Esophagus (tissue), 2 donors: ENCODE data around the gene SON. TPM values are rescaled to one million over a fixed set of nuclear protein-coding genes. Genes with fewer than 3 reads are reported as not detected.

ENCODE experiments used
- H3K27ac ChIP-seq, 2 donors: one replicate each; pipeline ENCODE4 v1.5.1; 2013; ENCODE audit warnings: low read depth in 2 of 2, mild to moderate bottlenecking in 2 of 2, inconsistent platforms in 1 of 2, low read length in 1 of 2, moderate library complexity in 1 of 2
- H3K27me3 ChIP-seq, 2 donors: one replicate each; pipeline ENCODE4 v1.6.1; 2013; ENCODE audit warnings: low read length in 2 of 2, control low read depth in 1 of 2, mild to moderate bottlenecking in 1 of 2; ENCODE audit not compliant: insufficient read depth in 2 of 2, control insufficient read depth in 1 of 2
- H3K36me3 ChIP-seq, 2 donors: one replicate each; pipeline ENCODE4 v1.6.1; 2013; ENCODE audit warnings: low read length in 1 of 2; ENCODE audit not compliant: control insufficient read depth in 2 of 2, insufficient read depth in 2 of 2
- H3K4me1 ChIP-seq, 2 donors: one replicate each; pipeline ENCODE4 v1.6.1; 2013; ENCODE audit warnings: low read length in 1 of 2; ENCODE audit not compliant: control insufficient read depth in 2 of 2, insufficient read depth in 2 of 2
- H3K4me3 ChIP-seq, 2 donors: one replicate each; pipeline ENCODE4 v1.5.1; 2013; ENCODE audit warnings: low read length in 2 of 2, mild to moderate bottlenecking in 2 of 2, low read depth in 1 of 2, moderate library complexity in 1 of 2
- H3K9me3 ChIP-seq, 2 donors: one replicate each; pipeline ENCODE4 v1.6.1; 2013; ENCODE audit warnings: mild to moderate bottlenecking in 2 of 2, low read depth in 1 of 2, low read length in 1 of 2, moderate library complexity in 1 of 2; ENCODE audit not compliant: control insufficient read depth in 2 of 2, insufficient read depth in 1 of 2
- WGBS, 2 donors: extraction: QIAGEN DNeasy Blood & Tissue Kit; methylation state at CpG; one replicate each; pipeline ENCODE4 v1.1.7; 2013; 5-methylcytosine and 5-hydroxymethylcytosine counted together
- polyA plus RNA-seq, 2 donors: library from polyadenylated mRNA; stranded (reverse); fragments of 200-250 nt; gene quantifications; one replicate each; pipeline ENCODE4 v1.2.3, GENCODE V29; 2013
- donor health status: healthy with polysubstance abuse.
- donor health status: Bipolar disorder and iron deficiency.

SON gene
- polyA plus RNA-seq, 2 donors: 71.5 to 92.1 TPM

DNA sequence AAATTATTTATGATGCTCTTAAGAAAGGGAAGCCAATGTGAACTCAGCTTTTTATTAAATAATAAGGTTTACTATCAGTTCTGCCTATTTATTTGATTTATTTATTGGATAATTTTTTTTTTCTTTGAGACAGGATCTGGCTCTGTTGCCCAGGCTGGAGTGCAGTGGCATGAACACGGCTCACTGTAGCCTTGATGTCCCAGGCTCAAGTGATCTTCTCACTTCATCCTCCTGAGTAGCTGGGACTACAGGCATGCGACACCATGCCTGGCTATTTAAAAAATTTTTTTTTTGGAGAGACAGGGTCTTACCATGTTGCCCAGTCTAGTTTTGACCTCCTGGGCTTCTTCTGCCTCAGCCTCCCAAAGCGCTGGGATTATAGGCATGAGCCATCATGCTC is 30.4 kb upstream of the SON start:
- Histone ChIP-seq H3K27me3 (no peaks in the 10 kb centered on the region), H3K4me1 (peaks cover 0 to 2% of the 10 kb centered on the region in 2 donors), H3K27ac (no peak overlapping the region), H3K9me3 (no peaks in the 10 kb centered on the region), H3K4me3 (no peak overlapping the region), H3K36me3 (peaks cover 19 to 23% of the 10 kb centered on the region in 2 donors)
- WGBS, 2 donors: 97 to 98% methylated on average over 3 of the region's 3 CpGs

DNA sequence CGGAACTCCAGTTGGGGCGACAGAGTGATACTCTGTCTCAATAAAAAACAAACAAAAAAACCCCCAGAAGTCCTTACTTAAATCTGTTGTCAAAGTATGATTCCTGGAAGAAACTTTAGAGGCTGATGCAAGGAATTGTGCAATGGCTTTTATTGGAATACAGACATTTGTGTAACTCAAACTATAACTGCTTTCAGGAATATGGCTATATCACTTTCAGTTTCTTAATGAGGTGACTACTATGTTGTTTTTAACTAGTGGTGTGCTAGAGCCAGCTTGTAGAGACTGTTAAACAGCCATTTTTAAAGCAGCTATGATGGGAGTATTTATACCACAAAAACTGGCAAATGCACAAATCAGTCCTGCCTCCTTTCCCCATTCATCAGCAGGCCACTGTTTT is 28.6 kb upstream of the SON start:
- peaks cover 19 to 25% of the 10 kb centered on the region in 2 donors for H3K36me3 ChIP-seq
- no peak overlapping the region for H3K4me3 ChIP-seq
- H3K27ac ChIP-seq: no peak overlapping the region
- H3K4me1 ChIP-seq: peaks cover 0 to 2% of the 10 kb centered on the region in 2 donors
- WGBS, 2 donors: 96 to 97% methylated on average over 2 of the region's 2 CpGs
- H3K27me3 ChIP-seq: no peaks in the 10 kb centered on the region
- no peaks in the 10 kb centered on the region for H3K9me3 ChIP-seq

DNA sequence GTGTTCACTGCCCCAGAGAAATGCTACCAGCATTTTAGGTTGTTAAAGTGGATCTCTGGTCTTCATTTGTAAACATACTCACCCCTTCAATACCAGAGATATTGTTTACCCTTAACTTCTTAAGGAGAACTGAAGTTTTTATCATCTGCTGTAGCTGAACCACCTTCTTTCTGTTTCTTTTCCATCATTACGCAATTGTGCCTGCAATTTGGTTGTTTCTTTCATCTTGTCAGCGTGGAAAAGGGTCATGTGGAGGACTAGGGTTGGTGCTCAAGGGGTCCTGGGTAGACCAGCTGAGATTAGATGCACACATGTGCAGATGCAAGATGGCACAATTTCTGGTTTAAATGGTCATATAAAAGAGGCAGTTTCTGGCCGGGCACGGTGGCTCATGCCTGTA is 23.9 kb upstream of the SON start:
- H3K27me3 ChIP-seq: no peaks in the 10 kb centered on the region
- no peak overlapping the region for H3K27ac ChIP-seq
- 97 to 98% methylated on average over 4 of the region's 4 CpGs for WGBS, 2 donors
- H3K4me3 ChIP-seq: no peak overlapping the region
- peaks cover 11 to 17% of the 10 kb centered on the region in 2 donors for H3K36me3 ChIP-seq
- no peaks in the 10 kb centered on the region for H3K4me1 ChIP-seq
- H3K9me3 ChIP-seq: no peaks in the 10 kb centered on the region

DNA sequence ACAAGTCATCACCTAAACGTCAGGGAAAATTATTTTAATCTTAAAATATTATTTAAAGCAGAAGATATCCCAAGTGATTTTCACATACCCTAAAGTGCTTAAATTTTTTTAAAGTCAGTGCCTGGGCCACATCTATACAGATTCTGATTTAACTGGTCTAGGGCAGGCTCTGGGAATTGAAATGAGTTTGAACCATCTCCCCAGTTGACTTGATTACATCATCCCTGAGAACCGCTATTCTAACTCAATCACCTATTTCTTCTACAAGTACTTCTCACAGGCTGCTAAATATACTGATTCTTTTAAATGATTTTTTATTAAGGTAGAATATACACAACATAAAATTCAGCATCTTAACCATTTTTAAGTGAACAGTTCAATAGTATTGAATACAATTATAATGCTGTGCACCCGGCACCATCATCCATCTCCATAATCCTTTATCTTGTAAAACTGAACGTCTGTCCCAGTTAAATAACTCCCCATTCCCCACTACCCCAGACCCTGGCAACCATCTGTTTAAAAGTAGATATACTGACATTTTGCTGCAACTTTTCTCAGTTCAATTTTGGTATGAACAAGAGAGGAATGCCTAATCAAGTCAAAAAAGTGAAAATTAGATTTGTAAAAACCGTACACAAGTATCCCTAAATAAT is 20.4 kb upstream of the SON start:
- 85 to 86% methylated on average over 5 of the region's 5 CpGs for WGBS, 2 donors

DNA sequence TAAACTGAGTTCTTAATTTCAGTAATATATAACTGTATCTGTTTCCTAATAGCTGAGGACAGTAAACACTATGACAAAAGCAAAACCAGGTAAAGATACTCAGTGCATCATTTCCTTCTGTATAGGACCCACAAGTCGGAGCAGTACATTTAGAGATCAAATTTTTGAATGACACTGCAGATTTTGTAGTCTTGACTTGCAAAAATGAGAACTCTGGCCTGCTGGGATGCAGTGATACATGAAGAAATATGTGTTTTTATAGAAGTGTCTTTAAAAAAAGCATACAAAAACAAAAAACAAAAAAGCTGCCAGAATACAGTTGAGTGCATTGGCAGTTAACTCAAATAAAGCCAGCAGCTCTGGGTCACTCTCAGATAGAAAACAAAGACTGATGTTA is 19.9 kb upstream of the SON start:
- Histone ChIP-seq H3K27me3 (no peaks in the 10 kb centered on the region), H3K36me3 (peaks cover 8 to 11% of the 10 kb centered on the region in 2 donors), H3K4me3 (no peak overlapping the region), H3K4me1 (no peaks in the 10 kb centered on the region), H3K9me3 (no peaks in the 10 kb centered on the region), H3K27ac (no peak overlapping the region)
- 75 to 85% methylated on average over 1 of the region's 1 CpG for WGBS, 2 donors

More for the DNA sequence above, 20.4 kb upstream of the SON start:
- H3K27ac ChIP-seq: no peak overlapping the region
- H3K4me3 ChIP-seq: no peak overlapping the region
- H3K4me1 ChIP-seq: no peaks in the 10 kb centered on the region
- H3K36me3 ChIP-seq: peaks cover 5 to 7% of the 10 kb centered on the region in 2 donors
- H3K27me3 ChIP-seq: no peaks in the 10 kb centered on the region
- H3K9me3 ChIP-seq: no peaks in the 10 kb centered on the region

DNA sequence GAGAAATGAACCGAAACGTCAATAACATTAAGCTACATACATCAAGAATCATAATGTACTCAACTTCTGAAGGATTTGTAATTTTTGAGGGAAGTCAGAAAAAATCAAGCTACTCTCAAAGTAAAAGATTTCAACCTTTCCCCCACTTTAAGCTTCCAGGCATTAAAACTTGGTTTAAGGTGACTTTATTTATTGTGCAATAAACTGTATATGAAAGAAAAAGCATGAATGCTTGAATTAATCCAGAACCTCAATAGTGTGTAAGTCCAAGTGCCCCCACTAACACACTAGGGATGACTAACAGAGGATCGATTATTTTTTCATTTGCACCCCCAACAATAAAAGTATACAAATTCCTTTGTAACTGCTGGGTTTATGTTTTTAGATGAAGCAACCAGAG is 11.8 kb upstream of the SON start:
- Histone ChIP-seq H3K4me3 (no peak overlapping the region), H3K4me1 (no peaks in the 10 kb centered on the region), H3K27me3 (no peaks in the 10 kb centered on the region), H3K9me3 (no peaks in the 10 kb centered on the region), H3K27ac (no peak overlapping the region), H3K36me3 (peaks cover 7 to 16% of the 10 kb centered on the region in 2 donors)
- 86 to 90% methylated on average over 3 of the region's 3 CpGs for WGBS, 2 donors

DNA sequence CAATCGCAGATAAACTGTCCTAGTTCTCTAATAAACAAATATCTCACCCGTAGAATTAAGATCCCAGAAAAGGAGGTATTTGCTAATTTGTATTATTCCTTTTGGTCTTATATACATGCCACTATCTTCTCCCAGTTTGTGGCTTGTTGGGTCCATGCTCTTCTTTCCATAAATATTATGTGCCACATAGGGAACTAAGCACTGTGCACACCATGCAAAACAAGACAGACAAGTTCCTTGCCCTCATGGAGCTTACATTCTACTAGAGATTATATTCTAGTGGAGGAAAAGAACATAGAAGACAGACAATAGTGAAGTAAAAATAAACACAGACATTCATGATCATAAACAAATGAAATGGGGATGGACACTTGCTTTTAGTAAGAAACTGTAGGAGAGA is 5.6 kb upstream of the SON start:
- Histone ChIP-seq H3K27me3 (no peaks in the 10 kb centered on the region), H3K9me3 (no peaks in the 10 kb centered on the region), H3K27ac (no peak overlapping the region), H3K4me1 (no peaks in the 10 kb centered on the region), H3K36me3 (peaks cover 5 to 8% of the 10 kb centered on the region in 2 donors), H3K4me3 (no peak overlapping the region)
- WGBS, 2 donors: 95 to 98% methylated on average over 2 of the region's 2 CpGs

DNA sequence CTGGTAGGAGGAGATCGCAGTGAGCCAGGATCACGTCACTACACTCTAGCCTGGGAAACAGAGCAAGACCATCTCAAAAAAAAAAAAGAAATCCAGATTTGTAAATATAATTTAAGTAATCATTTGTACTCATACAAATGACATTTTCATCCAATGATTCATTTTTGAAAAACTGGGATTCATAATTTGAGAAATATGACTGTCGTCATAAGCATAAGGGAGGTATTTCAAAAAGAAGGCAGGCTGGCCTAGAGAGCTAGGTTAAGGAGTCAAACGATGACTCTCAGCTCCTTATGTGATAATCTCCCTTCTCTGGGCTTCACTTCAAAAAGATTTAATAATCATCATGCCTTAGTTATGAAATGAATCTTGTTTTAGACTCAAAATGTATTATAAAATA is 3.2 kb upstream of the SON start:
- H3K9me3 ChIP-seq: no peaks in the 10 kb centered on the region
- no peaks in the 10 kb centered on the region for H3K4me1 ChIP-seq
- H3K4me3 ChIP-seq: no peak overlapping the region
- WGBS, 2 donors: 77 to 82% methylated on average over 4 of the region's 4 CpGs
- H3K27ac ChIP-seq: no peak overlapping the region
- H3K27me3 ChIP-seq: no peaks in the 10 kb centered on the region
- peaks cover under 1 to 5% of the 10 kb centered on the region in 2 donors for H3K36me3 ChIP-seq

DNA sequence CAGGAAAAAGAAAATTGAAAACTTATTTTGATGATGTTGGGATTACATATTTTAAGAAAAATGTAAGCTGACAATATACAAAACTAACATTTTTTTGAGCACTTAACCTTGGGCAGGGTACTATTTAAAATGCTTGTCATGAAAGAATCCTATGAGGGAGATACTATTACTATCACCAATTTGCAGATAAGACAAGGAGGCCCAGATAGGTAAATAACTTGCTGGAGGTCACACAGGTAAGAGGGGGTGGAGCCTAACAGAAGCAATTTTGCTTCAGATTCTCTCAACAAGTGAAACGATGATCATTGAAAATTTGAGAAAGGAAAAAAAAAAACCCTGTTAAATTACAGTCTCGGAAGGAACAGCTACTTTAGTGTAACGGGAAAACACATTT is 2.1 kb upstream of the SON start:
- Histone ChIP-seq H3K27me3 (no peaks in the 10 kb centered on the region), H3K4me3 (peak overlapping the region in 1 of 2 donors; percentile 93), H3K27ac (no peak overlapping the region), H3K9me3 (no peaks in the 10 kb centered on the region), H3K4me1 (no peaks in the 10 kb centered on the region), H3K36me3 (peaks cover 0 to 5% of the 10 kb centered on the region in 2 donors)
- WGBS, 2 donors: 51 to 63% methylated on average over 3 of the region's 3 CpGs

DNA sequence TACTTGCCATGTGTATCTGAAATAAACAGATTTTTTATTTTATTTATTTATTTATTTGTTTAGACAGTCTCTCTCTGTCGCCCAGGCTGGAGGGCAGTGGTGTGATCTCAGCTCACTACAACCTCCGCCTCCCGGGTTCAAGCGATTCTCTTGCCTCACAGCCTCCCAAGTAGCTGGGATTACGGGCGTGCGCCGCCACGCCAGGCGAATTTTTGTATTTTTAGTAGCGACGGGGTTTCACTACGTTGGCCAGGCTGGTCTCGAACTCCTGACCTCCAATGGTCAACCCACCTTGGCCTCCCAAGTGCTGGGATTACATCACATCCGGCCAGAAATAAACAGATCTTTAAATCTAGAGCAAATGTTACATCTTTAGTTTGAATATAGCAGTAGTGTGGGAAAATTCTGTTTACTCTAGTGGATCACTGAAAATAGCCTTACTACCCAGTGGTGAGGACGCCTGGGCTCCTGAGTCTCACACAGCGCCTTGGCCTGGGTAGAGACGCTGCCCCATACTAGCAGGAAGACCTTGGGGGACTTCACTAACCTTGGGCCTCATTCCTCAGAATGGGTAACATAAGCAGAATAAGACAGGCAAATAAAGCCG is 1.6 kb upstream of the SON start:
- Histone ChIP-seq H3K4me1 (no peaks in the 10 kb centered on the region), H3K9me3 (no peaks in the 10 kb centered on the region), H3K27ac (peak overlapping the region; percentile 80 to 100), H3K36me3 (peaks cover 0 to 5% of the 10 kb centered on the region in 2 donors), H3K27me3 (no peaks in the 10 kb centered on the region), H3K4me3 (peak overlapping the region; percentile 36 to 93)
- 47 to 48% methylated on average over 19 of the region's 19 CpGs for WGBS, 2 donors
